Measurements from ENCODE around the gene RRAD. TPM values are rescaled to one million over a fixed set of nuclear protein-coding genes. Genes with fewer than 3 reads are reported as not detected.

RRAD gene
- total and polyA plus RNA-seq, 11 donors: 57.5 to 298 (median 152) TPM

DNA sequence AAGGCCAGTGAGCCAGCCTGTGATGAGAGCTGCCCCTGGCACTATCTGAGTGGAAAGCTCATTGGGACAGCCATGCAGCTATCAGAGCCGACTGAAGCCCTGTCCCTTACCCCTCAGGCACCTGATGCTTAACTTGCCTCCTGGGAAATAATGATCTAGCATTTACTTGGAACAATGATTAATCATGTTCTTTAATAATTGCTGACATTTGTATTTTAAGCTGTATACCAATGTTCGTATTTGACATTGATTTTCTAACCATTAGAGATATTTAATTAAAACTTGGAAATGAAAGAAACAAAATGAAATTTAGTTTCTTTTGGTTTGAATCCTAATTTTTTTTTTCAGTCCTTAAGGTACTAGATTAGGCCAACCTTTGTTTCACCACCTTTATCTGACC is 34.5 kb downstream of the RRAD start:
- no peak for DNase-seq
- WGBS, 4 donors: 51 to 77% (median 63%) methylated on average over 2 of the region's 2 CpGs
- intact Hi-C loops (cut with DNase I): loop anchor here in 5 of 10 donors (10.0 kb wide), 2 partner anchors 54 to 264 kb away; partner anchors contain the start of genes B3GNT9 (in 4 of the 5), FBXL8 (in 4 of the 5) and TRADD (in 4 of the 5)

GRCh38 chr16:66889622-66890021 is 35.7 kb downstream of the RRAD start:
- TF ChIP-seq, protein P1, sequence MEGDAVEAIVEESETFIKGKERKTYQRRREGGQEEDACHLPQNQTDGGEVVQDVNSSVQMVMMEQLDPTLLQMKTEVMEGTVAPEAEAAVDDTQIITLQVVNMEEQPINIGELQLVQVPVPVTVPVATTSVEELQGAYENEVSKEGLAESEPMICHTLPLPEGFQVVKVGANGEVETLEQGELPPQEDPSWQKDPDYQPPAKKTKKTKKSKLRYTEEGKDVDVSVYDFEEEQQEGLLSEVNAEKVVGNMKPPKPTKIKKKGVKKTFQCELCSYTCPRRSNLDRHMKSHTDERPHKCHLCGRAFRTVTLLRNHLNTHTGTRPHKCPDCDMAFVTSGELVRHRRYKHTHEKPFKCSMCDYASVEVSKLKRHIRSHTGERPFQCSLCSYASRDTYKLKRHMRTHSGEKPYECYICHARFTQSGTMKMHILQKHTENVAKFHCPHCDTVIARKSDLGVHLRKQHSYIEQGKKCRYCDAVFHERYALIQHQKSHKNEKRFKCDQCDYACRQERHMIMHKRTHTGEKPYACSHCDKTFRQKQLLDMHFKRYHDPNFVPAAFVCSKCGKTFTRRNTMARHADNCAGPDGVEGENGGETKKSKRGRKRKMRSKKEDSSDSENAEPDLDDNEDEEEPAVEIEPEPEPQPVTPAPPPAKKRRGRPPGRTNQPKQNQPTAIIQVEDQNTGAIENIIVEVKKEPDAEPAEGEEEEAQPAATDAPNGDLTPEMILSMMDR (IDR thresholded peaks at IDR 0.05): no peak
- no peak for TF ChIP-seq POLR2A (IDR thresholded peaks at IDR 0.05)
- H3K4me3 ChIP-seq: no peak overlapping the region
- intact Hi-C loops (cut with DNase I): loop anchor here in 5 of 10 donors (10.0 kb wide), 2 partner anchors 55 to 265 kb away; partner anchors contain the start of genes B3GNT9 (in 4 of the 5), FBXL8 (in 4 of the 5) and TRADD (in 4 of the 5)
- no peak overlapping the region for H3K27ac ChIP-seq
- H3K4me1 ChIP-seq: no peaks in the 10 kb centered on the region
- ATAC-seq: no peak
- DNase-seq: no peak
- no peaks in the 10 kb centered on the region for H3K27me3 ChIP-seq
- peaks cover 0 to 28% (median 19%) of the 10 kb centered on the region in 9 donors for H3K36me3 ChIP-seq
- H3K9me3 ChIP-seq: no peaks in the 10 kb centered on the region
- 47 to 55% (median 51%) methylated on average over 4 of the region's 4 CpGs for WGBS, 4 donors

More for the DNA sequence above, 34.5 kb downstream of the RRAD start:
- no peaks in the 10 kb centered on the region for H3K9me3 ChIP-seq
- H3K36me3 ChIP-seq: peaks cover 0 to 16% (median 8%) of the 10 kb centered on the region in 9 donors
- TF ChIP-seq, protein P1 (IDR thresholded peaks at IDR 0.05): no peak
- no peak for TF ChIP-seq POLR2A (IDR thresholded peaks at IDR 0.05)
- no peaks in the 10 kb centered on the region for H3K27me3 ChIP-seq
- ATAC-seq: no peak
- H3K4me3 ChIP-seq: no peak overlapping the region
- peaks cover 0 to 6% (median 0%) of the 10 kb centered on the region in 12 donors for H3K4me1 ChIP-seq
- no peak overlapping the region for H3K27ac ChIP-seq

- Histone ChIP-seq H3K27ac (no peak overlapping the region), H3K9me3 (no peaks in the 10 kb centered on the region), H3K27me3 (no peaks in the 10 kb centered on the region), H3K4me3 (no peak overlapping the region), H3K4me1 (no peaks in the 10 kb centered on the region), H3K36me3 (peaks cover 0 to 34% (median 24%) of the 10 kb centered on the region in 9 donors)
- TF ChIP-seq, protein P1 (IDR thresholded peaks at IDR 0.05): no peak
- no peak for TF ChIP-seq POLR2A (IDR thresholded peaks at IDR 0.05)
- ATAC-seq (no peak), DNase-seq (no peak)
- intact Hi-C loops (cut with DNase I): no loop called here
- 90 to 95% (median 92%) methylated on average over 6 of the region's 6 CpGs for WGBS, 4 donors
Measured at GRCh38 chr16:66888647-66889615, 36.4 kb downstream of the RRAD start.

GRCh38 chr16:66886914-66887313 is 38.4 kb downstream of the RRAD start:
- no peaks in the 10 kb centered on the region for H3K9me3 ChIP-seq
- no peak overlapping the region for H3K27ac ChIP-seq
- TF ChIP-seq, protein P1 (IDR thresholded peaks at IDR 0.05): no peak
- TF ChIP-seq POLR2A (IDR thresholded peaks at IDR 0.05): no peak
- H3K36me3 ChIP-seq: peaks cover 0 to 33% (median 24%) of the 10 kb centered on the region in 9 donors
- ATAC-seq (no peak), DNase-seq (no peak)
- 65 to 83% (median 77%) methylated on average over 3 of the region's 3 CpGs for WGBS, 4 donors
- H3K4me3 ChIP-seq: no peak overlapping the region
- no peaks in the 10 kb centered on the region for H3K27me3 ChIP-seq
- H3K4me1 ChIP-seq: peaks cover 0 to 2% (median 0%) of the 10 kb centered on the region in 12 donors
- intact Hi-C loops (cut with DNase I): no loop called here

Measured in heart left ventricle (tissue), 16 donors.